GM08714 (cell line): ENCODE measurements around the gene AFMID.

Experiments
- H3K4me3 ChIP-seq: fragments of 200-500 bp; sonication (Bioruptor generic); 2 replicates; pipeline ENCODE4 v1.5.1; 2014; ENCODE audit warnings: mild to moderate bottlenecking, low read length, inconsistent platforms
- ZNF274 ChIP-seq: IDR thresholded peaks from 2 replicates; pipeline ENCODE4 v1.6.1; 2012; ENCODE audit warnings: mild to moderate bottlenecking, low read depth, low read length

Gene AFMID

GRCh38 chr17:78240012-78240655 lies 53.0 kb downstream of the AFMID start:
- H3K4me3 ChIP-seq: no peak overlapping the region

GRCh38 chr17:78240839-78241238 lies 53.7 kb downstream of the AFMID start:
- TF ChIP-seq ZNF274: no peak
- H3K4me3 ChIP-seq: no peak overlapping the region

More at GRCh38 chr17:78240012-78240655, 53.0 kb downstream of the AFMID start:
- no peak for TF ChIP-seq ZNF274

GRCh38 chr17:78241277-78242023 lies 54.3 kb downstream of the AFMID start:
- TF ChIP-seq ZNF274: no peak
- H3K4me3 ChIP-seq: no peak overlapping the region

- TF ChIP-seq ZNF274: no peak
- H3K4me3 ChIP-seq: no peak overlapping the region
These were observed 55.0 kb downstream of the AFMID start for GRCh38 chr17:78242024-78242742.

GRCh38 chr17:78247304-78247703 lies 60.1 kb downstream of the AFMID start:
- H3K4me3 ChIP-seq: no peak overlapping the region
- TF ChIP-seq ZNF274: no peak

- no peak for TF ChIP-seq ZNF274
- no peak overlapping the region for H3K4me3 ChIP-seq
These were observed 61.1 kb downstream of the AFMID start for GRCh38 chr17:78248051-78248914.

- H3K4me3 ChIP-seq: no peak overlapping the region
- no peak for TF ChIP-seq ZNF274
These were observed 62.1 kb downstream of the AFMID start for GRCh38 chr17:78249074-78249817.

- no peak for TF ChIP-seq ZNF274
- H3K4me3 ChIP-seq: no peak overlapping the region
These were observed 63.0 kb downstream of the AFMID start for GRCh38 chr17:78249818-78250806.

GRCh38 chr17:78250891-78251772 lies 64.0 kb downstream of the AFMID start:
- H3K4me3 ChIP-seq: no peak overlapping the region
- no peak for TF ChIP-seq ZNF274

GRCh38 chr17:78251773-78252103 lies 64.6 kb downstream of the AFMID start:
- no peak for TF ChIP-seq ZNF274
- H3K4me3 ChIP-seq: no peak overlapping the region

- TF ChIP-seq ZNF274: no peak
- H3K4me3 ChIP-seq: no peak overlapping the region
These were observed 65.0 kb downstream of the AFMID start for GRCh38 chr17:78252111-78252634.
